Kidney epithelial cell (primary cell): ENCODE measurements around the gene MYCBP2. TPM values are rescaled to one million over a fixed set of nuclear protein-coding genes. Genes with fewer than 3 reads are reported as not detected.
A peak's percentile ranks its signal among the peaks of the same experiment; 100 is the strongest.
"Not testable (repeated sequence)": the region's sequence is repeated elsewhere in the genome, so short reads cannot be mapped to it uniquely, and the experiment has no call there.

Experiments
- DNase-seq: peaks from one replicate; pipeline ENCODE4 v3.0.0-alpha.2; 2010; ENCODE audit warnings: low read depth
- H3K27me3 ChIP-seq: 2 replicates; pipeline ENCODE4 v1.6.0; 2011; ENCODE audit warnings: low read length; ENCODE audit not compliant: control insufficient read depth, insufficient read depth
- H3K36me3 ChIP-seq: 2 replicates; pipeline ENCODE4 v1.5.1; 2011; ENCODE audit warnings: low read length; ENCODE audit not compliant: control insufficient read depth, insufficient read depth
- H3K4me3 ChIP-seq: 2 replicates; pipeline ENCODE4 v1.5.1; 2011; ENCODE audit warnings: low read depth, mild to moderate bottlenecking, control low read depth, low read length
- CTCF ChIP-seq: IDR thresholded peaks from 2 replicates; pipeline ENCODE4 v1.5.1; 2011; ENCODE audit warnings: mild to moderate bottlenecking, moderate library complexity, low read length, control low read depth, inconsistent platforms; ENCODE audit not compliant: insufficient read depth, poor library complexity, severe bottlenecking
- total RNA-seq: library from RNA; depleted of rRNA; stranded (reverse); fragments of >200 nt; gene quantifications from 2 replicates; pipeline ENCODE4 v1.2.3, GENCODE V29; 2015

The MYCBP2 gene
- total RNA-seq, 1 donor from 2014 or later = 46.3 TPM

- DNase-seq = no peak
- Histone ChIP-seq H3K36me3 (no peaks in the 10 kb centered on the region), H3K27me3 (no peaks in the 10 kb centered on the region), H3K4me3 (no peak overlapping the region)
- no peak for TF ChIP-seq CTCF
Observed at GRCh38 chr13:77014906-77015685, 311.8 kb downstream of the MYCBP2 start.

- no peaks in the 10 kb centered on the region for H3K27me3 ChIP-seq
- DNase-seq = no peak
- no peaks in the 10 kb centered on the region for H3K36me3 ChIP-seq
- no peak for TF ChIP-seq CTCF
- H3K4me3 ChIP-seq = no peak overlapping the region
Observed at GRCh38 chr13:77013853-77014542, 312.9 kb downstream of the MYCBP2 start.

- not testable (repeated sequence) for H3K36me3 ChIP-seq, H3K27me3 ChIP-seq, H3K4me3 ChIP-seq, DNase-seq
Observed at GRCh38 chr13:77009719-77010118, 317.2 kb downstream of the MYCBP2 start.

GRCh38 chr13:77009011-77009410 lies 317.9 kb downstream of the MYCBP2 start:
- no peak for TF ChIP-seq CTCF
- Histone ChIP-seq H3K36me3 (no peaks in the 10 kb centered on the region), H3K4me3 (no peak overlapping the region), H3K27me3 (no peaks in the 10 kb centered on the region)
- no peak for DNase-seq

- not testable (repeated sequence) for H3K4me3 ChIP-seq, H3K27me3 ChIP-seq, DNase-seq, H3K36me3 ChIP-seq
Observed at GRCh38 chr13:77008337-77008736, 318.6 kb downstream of the MYCBP2 start.

GRCh38 chr13:77002590-77003190 lies 324.2 kb downstream of the MYCBP2 start:
- peak; percentile 68 for TF ChIP-seq CTCF
- Histone ChIP-seq H3K27me3 (no peaks in the 10 kb centered on the region), H3K36me3 (no peaks in the 10 kb centered on the region), H3K4me3 (no peak overlapping the region)
- no peak for DNase-seq
